DND-41 (cell line): Measurements from ENCODE around the gene POU3F1.

Experiments
- CTCF ChIP-seq: IDR thresholded peaks from 2 replicates; pipeline ENCODE4 v1.5.1; 2012; ENCODE audit warnings: borderline replicate concordance, low read length, moderate library complexity, mild to moderate bottlenecking; ENCODE audit not compliant: poor library complexity, severe bottlenecking; ENCODE audit errors: extremely low read depth
- EZH2 ChIP-seq: IDR thresholded peaks from 3 replicates; pipeline ENCODE4 v1.6.1; 2012; ENCODE audit warnings: borderline replicate concordance, low read depth, mild to moderate bottlenecking, moderate library complexity, low read length, inconsistent platforms; ENCODE audit not compliant: severe bottlenecking

- TF ChIP-seq CTCF (no peak), EZH2 (no peak)
Observed at GRCh38 chr1:38020396-38020795, 26.2 kb downstream of the POU3F1 start.
